IPS-11a (cell line): ENCODE measurements around the gene TLR4.

Experiments
- H3K4me3 ChIP-seq: one replicate; pipeline ENCODE4 v1.5.1; 2013; ENCODE audit warnings: low read depth, low read length, control low read depth

TLR4 gene

DNA sequence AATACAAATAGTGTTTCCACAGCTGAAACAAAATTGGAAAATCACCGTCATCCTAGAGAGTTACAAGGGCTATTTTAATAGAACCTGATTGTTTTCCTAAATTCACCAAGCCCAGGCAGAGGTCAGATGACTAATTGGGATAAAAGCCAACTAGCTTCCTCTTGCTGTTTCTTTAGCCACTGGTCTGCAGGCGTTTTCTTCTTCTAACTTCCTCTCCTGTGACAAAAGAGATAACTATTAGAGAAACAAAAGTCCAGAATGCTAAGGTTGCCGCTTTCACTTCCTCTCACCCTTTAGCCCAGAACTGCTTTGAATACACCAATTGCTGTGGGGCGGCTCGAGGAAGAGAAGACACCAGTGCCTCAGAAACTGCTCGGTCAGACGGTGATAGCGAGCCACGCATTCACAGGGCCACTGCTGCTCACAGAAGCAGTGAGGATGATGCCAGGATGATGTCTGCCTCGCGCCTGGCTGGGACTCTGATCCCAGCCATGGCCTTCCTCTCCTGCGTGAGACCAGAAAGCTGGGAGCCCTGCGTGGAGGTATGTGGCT is at the start of gene TLR4:
TSS of gene TLR4 (plus strand) at position 380 of the 552 bp plus-strand sequence. CDS start at position 450, 70 bp downstream.
- H3K4me3 ChIP-seq, result no peak within 1 kb of the TSS

GRCh38 chr9:117656002-117656401 is 48.2 kb upstream of the TLR4 start:
- no peak overlapping the region for H3K4me3 ChIP-seq

DNA sequence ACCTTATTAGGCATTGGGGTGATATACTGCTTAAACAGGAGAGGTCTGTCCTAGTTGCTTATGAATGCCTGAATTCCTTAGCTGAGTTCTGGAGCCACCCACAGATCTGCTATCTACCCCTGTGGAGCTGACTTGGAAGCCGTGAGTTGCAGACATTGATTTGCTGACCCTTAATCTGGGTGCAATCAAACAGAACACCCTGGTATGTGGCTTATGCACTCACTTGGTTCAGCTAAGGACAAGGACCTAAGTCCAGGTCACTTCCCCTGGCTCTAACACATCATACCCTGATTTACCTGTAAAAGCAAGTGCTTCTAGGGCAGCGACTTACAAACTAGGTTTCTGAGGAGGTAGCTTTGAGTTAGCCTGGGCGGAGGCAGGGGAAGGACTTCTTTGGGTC is 41.6 kb upstream of the TLR4 start:
- H3K4me3 ChIP-seq, result no peak overlapping the region

GRCh38 chr9:117664419-117664818 is 39.8 kb upstream of the TLR4 start:
- H3K4me3 ChIP-seq, result no peak overlapping the region

GRCh38 chr9:117665601-117666385 is 38.4 kb upstream of the TLR4 start:
- no peak overlapping the region for H3K4me3 ChIP-seq

DNA sequence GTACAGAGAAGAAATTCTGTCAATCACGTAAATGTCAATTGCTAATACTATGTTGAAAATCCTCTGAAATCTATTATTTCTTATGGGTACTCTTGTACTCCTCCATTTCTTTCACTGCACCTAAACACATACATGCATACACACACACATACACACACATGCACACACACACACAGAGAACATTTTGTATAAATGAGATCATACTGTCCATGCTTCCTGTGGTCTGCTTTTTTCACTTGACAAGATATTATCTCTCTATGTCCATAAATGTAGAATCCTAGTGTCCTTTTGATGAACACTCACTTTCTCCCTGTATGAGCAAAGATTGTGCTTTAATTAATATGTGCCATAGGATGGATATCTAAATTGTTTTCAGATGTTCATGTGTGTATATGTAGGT is 32.7 kb upstream of the TLR4 start:
- H3K4me3 ChIP-seq, result no peak overlapping the region

- no peak overlapping the region for H3K4me3 ChIP-seq
These were observed 31.8 kb upstream of the TLR4 start for GRCh38 chr9:117672369-117672768.

GRCh38 chr9:117677572-117677971 is 26.6 kb upstream of the TLR4 start:
- no peak overlapping the region for H3K4me3 ChIP-seq

- no peak overlapping the region for H3K4me3 ChIP-seq
These were observed 25.3 kb upstream of the TLR4 start for GRCh38 chr9:117678871-117679270.

GRCh38 chr9:117679416-117679815 is 24.8 kb upstream of the TLR4 start:
- no peak overlapping the region for H3K4me3 ChIP-seq

- no peak overlapping the region for H3K4me3 ChIP-seq
These were observed 22.3 kb upstream of the TLR4 start for GRCh38 chr9:117681888-117682287.

DNA sequence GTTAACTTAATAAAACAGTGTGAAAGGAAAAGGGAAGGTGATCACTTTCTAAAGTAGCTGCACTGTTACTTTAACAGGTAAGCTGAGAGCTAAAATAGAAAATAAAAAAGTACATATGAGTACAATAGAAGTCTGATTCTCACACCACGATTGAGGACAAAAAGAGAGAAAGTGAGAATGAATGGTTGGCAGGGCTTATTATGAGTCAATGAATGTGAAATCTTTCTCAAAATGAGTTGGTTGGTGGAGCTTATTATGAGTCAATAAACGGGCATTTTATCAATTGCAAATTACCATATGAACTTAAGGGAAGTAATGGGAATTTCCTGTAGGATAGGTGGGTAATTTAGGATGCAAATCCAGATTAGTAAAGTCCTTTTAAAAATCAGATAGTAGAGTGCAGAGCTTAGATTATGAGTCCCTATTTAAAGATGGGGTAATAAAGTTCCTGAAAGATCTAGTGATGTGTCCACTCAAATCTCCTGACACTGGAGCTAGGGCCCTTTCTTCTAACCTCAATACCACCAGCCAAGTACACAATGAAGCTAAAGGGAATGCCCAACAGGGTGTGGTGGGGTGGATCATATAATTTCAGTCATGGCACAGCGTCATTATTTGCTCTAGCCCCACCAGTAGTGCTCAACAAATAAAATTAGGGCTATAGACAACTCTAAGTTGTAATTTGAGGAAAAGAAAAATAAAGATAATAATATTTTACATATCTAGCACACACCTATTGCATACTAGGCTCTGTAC is 21.1 kb upstream of the TLR4 start:
- no peak overlapping the region for H3K4me3 ChIP-seq

- H3K4me3 ChIP-seq, result no peak overlapping the region
These were observed 16.7 kb upstream of the TLR4 start for GRCh38 chr9:117687532-117687931.

DNA sequence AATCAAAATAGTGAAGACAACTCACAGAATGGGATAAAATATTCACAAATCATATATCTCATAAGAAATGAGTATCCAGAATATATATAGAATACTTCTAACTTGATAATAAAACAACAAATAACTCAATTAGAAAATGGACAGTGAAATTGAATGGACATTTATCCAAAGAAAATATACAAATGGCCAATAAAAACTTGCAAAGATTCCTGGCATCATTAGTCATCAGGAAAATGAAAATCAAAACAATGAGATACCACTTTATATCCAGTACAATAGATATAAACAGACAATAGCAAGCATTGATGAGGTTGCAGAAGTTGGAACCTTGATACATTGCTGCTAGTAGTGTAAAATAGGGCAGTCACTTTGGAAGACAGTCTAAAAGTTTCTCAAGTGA is 12.8 kb upstream of the TLR4 start:
- no peak overlapping the region for H3K4me3 ChIP-seq

DNA sequence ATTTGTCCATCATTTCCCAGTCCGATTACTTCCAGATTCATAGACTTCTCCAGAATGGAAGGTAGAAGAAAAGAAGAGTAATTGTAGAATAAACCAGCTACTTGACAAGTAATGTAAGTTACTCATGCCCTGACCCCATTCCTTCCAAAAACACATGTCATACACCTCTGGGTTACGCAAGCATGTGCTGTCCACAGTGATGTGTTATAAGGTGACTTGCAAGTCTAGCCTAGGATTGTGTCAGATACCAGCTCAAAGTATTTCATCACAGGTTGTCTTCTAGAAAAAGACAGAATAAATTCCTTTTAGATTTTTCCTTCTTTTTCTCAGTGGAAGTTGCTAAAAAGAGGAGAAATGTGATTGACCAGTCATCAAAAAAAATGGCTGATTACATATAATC is 8.0 kb upstream of the TLR4 start:
- no peak overlapping the region for H3K4me3 ChIP-seq

DNA sequence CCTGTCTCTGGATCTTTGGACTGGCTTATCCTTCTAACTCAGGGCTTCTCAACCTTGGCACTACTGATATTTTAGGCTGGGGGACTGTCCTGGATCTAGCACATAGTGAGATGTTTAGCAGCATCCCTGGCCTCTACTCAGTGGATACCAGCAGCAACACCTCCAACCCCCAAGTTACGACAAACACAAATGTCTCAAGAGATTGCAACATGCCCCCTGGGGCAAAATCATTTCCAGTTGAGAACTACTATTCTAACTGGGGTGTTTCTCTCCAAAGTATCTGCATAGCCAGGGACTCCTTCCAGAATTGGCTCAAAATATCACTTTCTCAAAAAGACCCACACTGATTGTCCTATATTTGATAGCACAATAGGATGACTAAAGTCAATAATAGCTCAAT is 7.2 kb upstream of the TLR4 start:
- no peak overlapping the region for H3K4me3 ChIP-seq

- no peak overlapping the region for H3K4me3 ChIP-seq
These were observed 666 bp upstream of the TLR4 start for GRCh38 chr9:117703537-117703936.

GRCh38 chr9:117704597-117704996 is 394 bp downstream of the TLR4 start:
- H3K4me3 ChIP-seq, result no peak overlapping the region

GRCh38 chr9:117705386-117705785 is 1.2 kb downstream of the TLR4 start:
- H3K4me3 ChIP-seq, result no peak overlapping the region

DNA sequence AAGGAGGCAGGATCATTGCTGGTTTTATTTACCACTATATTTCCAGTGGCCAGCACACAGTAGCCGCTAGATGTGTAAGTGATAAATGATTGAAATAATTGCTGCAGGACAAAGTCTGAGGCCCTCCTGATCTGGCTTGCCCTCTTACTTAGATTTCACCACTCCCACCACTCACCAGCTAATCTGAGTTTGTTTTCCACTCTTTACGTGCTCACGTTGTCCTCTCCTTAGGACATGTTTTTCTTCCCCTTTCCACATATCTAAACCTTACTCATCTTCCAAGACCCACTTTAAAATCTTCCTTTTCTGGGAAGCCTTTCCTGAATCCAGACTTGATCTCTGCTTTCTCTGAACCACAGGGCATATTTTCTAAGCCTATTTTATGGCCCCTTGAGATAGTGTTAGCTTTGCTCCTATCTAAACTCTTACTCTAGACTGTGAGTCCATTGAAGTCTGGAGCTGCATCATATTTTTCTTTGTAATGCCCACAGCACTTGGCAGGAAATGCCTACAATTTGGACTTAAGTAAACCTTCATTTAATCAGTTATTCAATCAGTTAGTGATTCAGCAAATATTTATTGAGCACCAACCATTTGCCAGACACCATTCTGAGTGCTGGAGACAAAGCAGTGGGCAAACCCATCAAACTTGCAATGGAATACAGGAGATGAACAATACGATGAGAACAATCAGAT is 2.4 kb downstream of the TLR4 start:
- no peak overlapping the region for H3K4me3 ChIP-seq

DNA sequence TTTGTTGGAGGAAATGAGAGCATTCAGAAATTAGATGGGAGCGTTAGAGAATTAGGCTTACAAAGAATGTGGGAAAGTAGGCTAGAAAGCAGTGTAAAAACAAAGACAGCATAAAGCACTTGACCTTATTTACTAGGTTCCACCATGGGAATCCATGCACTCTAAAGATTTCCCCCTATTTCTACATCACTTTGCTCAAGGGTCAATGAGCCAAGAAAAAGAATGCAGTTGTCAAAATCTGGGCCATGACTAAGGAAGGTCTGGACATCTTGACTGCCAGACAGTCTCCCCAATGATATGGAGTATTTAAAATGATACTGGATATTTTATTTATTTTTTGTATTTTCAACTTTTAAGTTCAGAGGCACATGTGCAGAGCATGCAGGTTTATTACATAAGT is 3.4 kb downstream of the TLR4 start:
- no peak overlapping the region for H3K4me3 ChIP-seq
